Memory B cell (primary cell): ENCODE measurements around the gene SHISAL2A.

ENCODE experiments used
- ATAC-seq: fragments of 150-1000 bp; cut with Tn5 transposase; 2 replicates; pipeline ENCODE4 v1.10.0; 2021; ENCODE audit warnings: low read depth, mild to moderate bottlenecking, moderate library complexity
- DNase-seq, 2 donors: peaks; one replicate each; pipeline ENCODE4 v3.0.0; 2022; ENCODE audit warnings: low spot score in 2 of 2
- H3K27ac Mint-ChIP-seq: one replicate; pipeline ENCODE4 v1.8.0; 2022; ENCODE audit warnings: mild to moderate bottlenecking, moderate library complexity, mixed read lengths
- H3K27me3 Mint-ChIP-seq: one replicate; pipeline ENCODE4 v1.8.0; 2022; ENCODE audit warnings: mixed read lengths
- H3K36me3 Mint-ChIP-seq: one replicate; pipeline ENCODE4 v1.8.0; 2022; ENCODE audit warnings: mild to moderate bottlenecking, mixed read lengths
- H3K4me1 Mint-ChIP-seq: one replicate; pipeline ENCODE4 v1.8.0; 2022; ENCODE audit warnings: mixed read lengths
- H3K4me3 Mint-ChIP-seq: one replicate; pipeline ENCODE4 v1.8.0; 2022; ENCODE audit warnings: mild to moderate bottlenecking, moderate library complexity, mixed read lengths
- H3K9me3 Mint-ChIP-seq: one replicate; pipeline ENCODE4 v1.8.0; 2022; ENCODE audit warnings: mixed read lengths

SHISAL2A gene

GRCh38 chr1:52659851-52660596 lies 27.1 kb downstream of the SHISAL2A start:
- Mint-ChIP-seq H3K27ac (peak overlapping the region; percentile 51), H3K4me3 (no peak overlapping the region), H3K9me3 (no peaks in the 10 kb centered on the region), H3K4me1 (peaks cover 28% of the 10 kb centered on the region), H3K27me3 (no peaks in the 10 kb centered on the region), H3K36me3 (peaks cover 19% of the 10 kb centered on the region)
- ATAC-seq: no peak
- no peak for DNase-seq

GRCh38 chr1:52660807-52661206 lies 27.8 kb downstream of the SHISAL2A start:
- Mint-ChIP-seq H3K27ac (peak overlapping the region; percentile 11), H3K9me3 (no peaks in the 10 kb centered on the region), H3K27me3 (no peaks in the 10 kb centered on the region), H3K4me1 (peaks cover 33% of the 10 kb centered on the region), H3K4me3 (no peak overlapping the region), H3K36me3 (peaks cover 16% of the 10 kb centered on the region)
- ATAC-seq (no peak), DNase-seq (no peak)

- ATAC-seq: no peak
- no peak for DNase-seq
- peaks cover 9% of the 10 kb centered on the region for H3K36me3 Mint-ChIP-seq
- no peak overlapping the region for H3K4me3 Mint-ChIP-seq
- H3K9me3 Mint-ChIP-seq: no peaks in the 10 kb centered on the region
- no peaks in the 10 kb centered on the region for H3K27me3 Mint-ChIP-seq
- no peak overlapping the region for H3K27ac Mint-ChIP-seq
- peaks cover 30% of the 10 kb centered on the region for H3K4me1 Mint-ChIP-seq
Observed at GRCh38 chr1:52662645-52663313, 29.8 kb downstream of the SHISAL2A start.

GRCh38 chr1:52663716-52664115 lies 30.7 kb downstream of the SHISAL2A start:
- no peak overlapping the region for H3K4me3 Mint-ChIP-seq
- no peak overlapping the region for H3K27ac Mint-ChIP-seq
- DNase-seq: no peak
- H3K4me1 Mint-ChIP-seq: peaks cover 25% of the 10 kb centered on the region
- peaks cover 14% of the 10 kb centered on the region for H3K36me3 Mint-ChIP-seq
- no peak for ATAC-seq
- H3K27me3 Mint-ChIP-seq: no peaks in the 10 kb centered on the region
- no peaks in the 10 kb centered on the region for H3K9me3 Mint-ChIP-seq

GRCh38 chr1:52665006-52665941 lies 32.3 kb downstream of the SHISAL2A start:
- no peak for DNase-seq
- Mint-ChIP-seq H3K36me3 (peaks cover 16% of the 10 kb centered on the region), H3K27me3 (no peaks in the 10 kb centered on the region), H3K9me3 (no peaks in the 10 kb centered on the region), H3K4me1 (peaks cover 17% of the 10 kb centered on the region), H3K27ac (peak overlapping the region; percentile 69), H3K4me3 (no peak overlapping the region)
- ATAC-seq: no peak

GRCh38 chr1:52667290-52667689 lies 34.3 kb downstream of the SHISAL2A start:
- peaks cover 20% of the 10 kb centered on the region for H3K36me3 Mint-ChIP-seq
- peaks cover 17% of the 10 kb centered on the region for H3K4me1 Mint-ChIP-seq
- no peak for ATAC-seq

GRCh38 chr1:52667984-52668383 lies 35.0 kb downstream of the SHISAL2A start:
- DNase-seq (no peak), ATAC-seq (no peak)
- H3K27ac Mint-ChIP-seq: no peak overlapping the region
- peaks cover 18% of the 10 kb centered on the region for H3K36me3 Mint-ChIP-seq
- H3K9me3 Mint-ChIP-seq: no peaks in the 10 kb centered on the region
- no peak overlapping the region for H3K4me3 Mint-ChIP-seq
- H3K4me1 Mint-ChIP-seq: peaks cover 17% of the 10 kb centered on the region
- no peaks in the 10 kb centered on the region for H3K27me3 Mint-ChIP-seq

More at GRCh38 chr1:52667290-52667689, 34.3 kb downstream of the SHISAL2A start:
- DNase-seq: no peak
- Mint-ChIP-seq H3K27me3 (no peaks in the 10 kb centered on the region), H3K9me3 (no peaks in the 10 kb centered on the region), H3K4me3 (no peak overlapping the region), H3K27ac (no peak overlapping the region)

- no peaks in the 10 kb centered on the region for H3K27me3 Mint-ChIP-seq
- H3K4me1 Mint-ChIP-seq: peaks cover 14% of the 10 kb centered on the region
- ATAC-seq (no peak), DNase-seq (no peak)
- H3K9me3 Mint-ChIP-seq: no peaks in the 10 kb centered on the region
- peaks cover 17% of the 10 kb centered on the region for H3K36me3 Mint-ChIP-seq
- H3K27ac Mint-ChIP-seq: no peak overlapping the region
- no peak overlapping the region for H3K4me3 Mint-ChIP-seq
Observed at GRCh38 chr1:52668711-52669110, 35.7 kb downstream of the SHISAL2A start.

GRCh38 chr1:52669696-52670095 lies 36.7 kb downstream of the SHISAL2A start:
- H3K27me3 Mint-ChIP-seq: no peaks in the 10 kb centered on the region
- peaks cover 14% of the 10 kb centered on the region for H3K4me1 Mint-ChIP-seq
- DNase-seq: no peak
- H3K9me3 Mint-ChIP-seq: no peaks in the 10 kb centered on the region
- H3K4me3 Mint-ChIP-seq: no peak overlapping the region
- H3K36me3 Mint-ChIP-seq: peaks cover 20% of the 10 kb centered on the region
- ATAC-seq: no peak
- H3K27ac Mint-ChIP-seq: no peak overlapping the region

GRCh38 chr1:52670604-52671003 lies 37.6 kb downstream of the SHISAL2A start:
- H3K9me3 Mint-ChIP-seq: no peaks in the 10 kb centered on the region
- DNase-seq (no peak), ATAC-seq (no peak)
- no peak overlapping the region for H3K27ac Mint-ChIP-seq
- H3K4me1 Mint-ChIP-seq: peaks cover 8% of the 10 kb centered on the region
- H3K4me3 Mint-ChIP-seq: no peak overlapping the region
- peaks cover 22% of the 10 kb centered on the region for H3K36me3 Mint-ChIP-seq
- H3K27me3 Mint-ChIP-seq: no peaks in the 10 kb centered on the region

GRCh38 chr1:52672946-52673345 lies 40.0 kb downstream of the SHISAL2A start:
- no peak overlapping the region for H3K27ac Mint-ChIP-seq
- ATAC-seq (no peak), DNase-seq (no peak)
- no peak overlapping the region for H3K4me3 Mint-ChIP-seq
- H3K36me3 Mint-ChIP-seq: peaks cover 22% of the 10 kb centered on the region
- H3K4me1 Mint-ChIP-seq: no peaks in the 10 kb centered on the region
- H3K9me3 Mint-ChIP-seq: no peaks in the 10 kb centered on the region
- H3K27me3 Mint-ChIP-seq: no peaks in the 10 kb centered on the region

- no peak overlapping the region for H3K4me3 Mint-ChIP-seq
- DNase-seq (no peak), ATAC-seq (no peak)
- H3K9me3 Mint-ChIP-seq: no peaks in the 10 kb centered on the region
- H3K4me1 Mint-ChIP-seq: no peaks in the 10 kb centered on the region
- peaks cover 20% of the 10 kb centered on the region for H3K36me3 Mint-ChIP-seq
- no peak overlapping the region for H3K27ac Mint-ChIP-seq
- H3K27me3 Mint-ChIP-seq: no peaks in the 10 kb centered on the region
Observed at GRCh38 chr1:52673513-52673912, 40.5 kb downstream of the SHISAL2A start.

GRCh38 chr1:52674497-52675384 lies 41.8 kb downstream of the SHISAL2A start:
- H3K4me3 Mint-ChIP-seq: no peak overlapping the region
- H3K27me3 Mint-ChIP-seq: no peaks in the 10 kb centered on the region
- H3K27ac Mint-ChIP-seq: no peak overlapping the region
- H3K4me1 Mint-ChIP-seq: peaks cover 2% of the 10 kb centered on the region
- peaks cover 16% of the 10 kb centered on the region for H3K36me3 Mint-ChIP-seq
- no peaks in the 10 kb centered on the region for H3K9me3 Mint-ChIP-seq
- DNase-seq (no peak), ATAC-seq (no peak)
